Vagina (tissue), 2 donors: ENCODE results near the gene GTF3A.

Experiments
- POLR2A ChIP-seq, 2 donors: fragments of 450-650 bp; IDR thresholded peaks; one replicate each; pipeline ENCODE4 v1.6.1; 2017; ENCODE audit warnings: antibody characterized with exemption in 2 of 2, mild to moderate bottlenecking in 2 of 2, moderate library complexity in 2 of 2
- TF ChIP-seq, protein P1 (sequence below), 3 experiments: fragments of 450-650 bp in 2 of 3; fragments of 200-600 bp in 1 of 3; sonication (generic) in 1 of 3; IDR thresholded peaks; one replicate each; pipeline ENCODE4 v1.5.1; 2017 to 2019; ENCODE audit warnings: antibody characterized with exemption in 3 of 3, mild to moderate bottlenecking in 2 of 3, moderate library complexity in 2 of 3

DNA sequence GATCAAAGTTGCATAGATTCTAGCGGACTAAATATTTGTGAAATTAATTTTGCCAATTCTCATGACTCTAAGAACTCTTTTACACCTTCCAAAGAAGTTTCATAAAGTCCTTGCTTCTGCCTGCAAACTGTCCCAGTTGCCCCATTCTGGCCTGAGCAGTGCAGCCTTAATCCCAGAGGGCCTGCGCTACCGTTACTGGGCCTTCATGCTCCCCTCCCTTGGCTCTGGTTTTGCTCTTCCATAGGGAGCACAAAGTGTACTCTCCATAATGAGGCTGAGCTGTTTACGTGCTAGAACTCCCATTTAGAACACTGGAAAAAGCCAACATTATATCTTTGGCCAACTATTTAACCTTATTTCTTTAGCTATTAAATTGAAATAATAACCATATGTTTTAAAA lies 23.9 kb downstream of the GTF3A start:
- TF ChIP-seq, protein P1, sequence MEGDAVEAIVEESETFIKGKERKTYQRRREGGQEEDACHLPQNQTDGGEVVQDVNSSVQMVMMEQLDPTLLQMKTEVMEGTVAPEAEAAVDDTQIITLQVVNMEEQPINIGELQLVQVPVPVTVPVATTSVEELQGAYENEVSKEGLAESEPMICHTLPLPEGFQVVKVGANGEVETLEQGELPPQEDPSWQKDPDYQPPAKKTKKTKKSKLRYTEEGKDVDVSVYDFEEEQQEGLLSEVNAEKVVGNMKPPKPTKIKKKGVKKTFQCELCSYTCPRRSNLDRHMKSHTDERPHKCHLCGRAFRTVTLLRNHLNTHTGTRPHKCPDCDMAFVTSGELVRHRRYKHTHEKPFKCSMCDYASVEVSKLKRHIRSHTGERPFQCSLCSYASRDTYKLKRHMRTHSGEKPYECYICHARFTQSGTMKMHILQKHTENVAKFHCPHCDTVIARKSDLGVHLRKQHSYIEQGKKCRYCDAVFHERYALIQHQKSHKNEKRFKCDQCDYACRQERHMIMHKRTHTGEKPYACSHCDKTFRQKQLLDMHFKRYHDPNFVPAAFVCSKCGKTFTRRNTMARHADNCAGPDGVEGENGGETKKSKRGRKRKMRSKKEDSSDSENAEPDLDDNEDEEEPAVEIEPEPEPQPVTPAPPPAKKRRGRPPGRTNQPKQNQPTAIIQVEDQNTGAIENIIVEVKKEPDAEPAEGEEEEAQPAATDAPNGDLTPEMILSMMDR (IDR thresholded peaks at IDR 0.05), result no peak
- TF ChIP-seq POLR2A (IDR thresholded peaks at IDR 0.05), result no peak
